ENCODE data around the gene SLC39A2.
"Not testable (repeated sequence)": the region's sequence is repeated elsewhere in the genome, so short reads cannot be mapped to it uniquely, and the experiment has no call there.

Gene SLC39A2

GRCh38 chr14:20997564-20997963 is 1.5 kb upstream of the SLC39A2 start:
- no peak for DNase-seq

GRCh38 chr14:20998139-20998538 is 954 bp upstream of the SLC39A2 start:
- peak; percentile 0 for DNase-seq

DNA sequence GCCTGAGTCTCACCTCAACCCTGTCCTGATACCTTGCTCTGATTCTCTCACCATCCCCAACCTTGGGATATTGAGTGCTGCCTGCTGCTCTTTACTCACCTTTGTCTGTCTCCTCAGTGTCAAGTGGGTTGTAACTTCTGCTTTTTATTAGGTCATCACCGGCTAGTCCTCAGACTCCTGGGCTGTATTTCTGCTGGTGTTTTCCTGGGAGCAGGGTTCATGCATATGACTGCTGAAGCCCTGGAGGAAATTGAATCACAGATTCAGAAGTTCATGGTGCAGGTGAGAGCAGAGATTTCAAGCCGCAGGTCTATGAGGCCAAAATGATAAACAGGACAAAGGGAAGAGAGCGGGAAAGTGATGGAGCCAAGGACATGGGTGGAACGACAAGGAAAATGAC is 498 bp downstream of the SLC39A2 start:
- no peak for DNase-seq

DNA sequence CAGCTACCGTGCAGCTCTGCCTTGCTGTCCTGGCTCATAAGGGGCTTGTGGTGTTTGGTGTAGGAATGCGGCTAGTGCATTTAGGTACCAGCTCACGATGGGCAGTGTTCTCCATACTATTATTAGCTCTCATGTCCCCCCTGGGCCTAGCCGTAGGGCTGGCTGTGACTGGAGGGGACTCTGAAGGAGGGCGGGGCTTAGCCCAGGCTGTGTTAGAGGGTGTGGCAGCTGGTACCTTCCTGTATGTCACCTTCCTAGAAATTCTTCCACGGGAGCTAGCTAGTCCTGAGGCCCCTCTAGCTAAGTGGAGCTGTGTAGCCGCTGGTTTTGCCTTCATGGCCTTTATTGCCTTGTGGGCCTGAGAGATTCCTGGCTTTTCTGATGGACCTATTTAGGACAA is 2.1 kb downstream of the SLC39A2 start:
- no peak for DNase-seq

GRCh38 chr14:21003788-21004346 is 4.8 kb downstream of the SLC39A2 start:
- no peak for DNase-seq

DNA sequence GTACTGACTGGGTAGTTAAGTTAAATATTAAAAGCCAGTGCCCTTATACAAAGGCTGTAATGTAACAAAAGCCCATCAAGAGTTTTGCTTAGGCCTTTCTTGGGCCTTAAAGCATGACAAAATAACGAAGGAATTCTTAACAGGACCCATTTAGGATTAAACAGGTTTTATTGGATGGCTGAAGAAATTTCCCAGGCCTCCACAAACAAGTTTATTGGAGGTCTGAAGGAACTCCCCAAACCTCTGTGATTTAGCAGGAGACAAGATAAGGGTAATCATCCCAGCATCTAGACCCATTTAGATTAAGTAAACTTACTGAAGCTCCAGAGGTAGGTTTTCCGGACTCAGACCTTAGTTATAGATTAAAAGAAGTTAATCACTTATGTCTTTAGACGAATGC is 10.6 kb downstream of the SLC39A2 start:
- not testable (repeated sequence) for DNase-seq

DNA sequence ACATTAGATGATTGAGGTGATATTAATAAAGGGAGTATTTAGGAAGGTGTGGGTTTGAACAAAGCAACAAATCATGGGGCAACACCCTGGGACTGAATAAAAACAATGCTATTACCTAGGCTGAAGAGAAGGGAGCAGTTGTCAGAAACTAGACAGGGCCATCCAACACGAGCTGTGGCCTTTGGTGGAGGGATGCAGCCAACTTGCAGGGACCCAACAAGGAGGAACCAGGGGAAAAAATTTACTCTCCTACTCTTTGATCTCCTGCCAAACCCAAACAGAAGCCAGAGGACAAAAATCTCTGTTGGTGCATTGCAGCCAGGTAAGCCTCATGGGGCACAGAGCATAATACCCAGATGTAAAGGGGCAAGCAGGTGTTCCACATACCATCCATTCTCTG is 12.0 kb downstream of the SLC39A2 start:
- DNase-seq = no peak

DNA sequence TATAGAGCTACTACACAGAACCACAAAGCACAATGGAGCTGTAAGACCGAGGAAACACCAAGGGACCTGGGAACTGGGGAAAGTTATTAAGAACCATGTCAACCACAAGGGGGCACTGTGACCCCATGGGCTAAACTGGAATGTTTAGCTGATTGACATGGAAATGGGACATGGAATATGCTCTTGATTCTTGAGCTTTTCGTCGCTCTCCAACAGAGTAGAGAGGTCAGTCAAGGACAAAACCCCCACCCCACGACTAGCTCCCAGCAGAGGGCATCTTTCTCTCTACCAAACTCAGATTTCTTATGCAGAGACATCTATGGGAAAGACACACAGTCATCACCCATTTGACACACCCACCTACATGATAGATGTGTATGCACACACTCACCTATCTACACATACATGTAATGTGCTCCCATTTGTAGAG is 15.7 kb downstream of the SLC39A2 start:
- DNase-seq = peak; percentile 79

DNA sequence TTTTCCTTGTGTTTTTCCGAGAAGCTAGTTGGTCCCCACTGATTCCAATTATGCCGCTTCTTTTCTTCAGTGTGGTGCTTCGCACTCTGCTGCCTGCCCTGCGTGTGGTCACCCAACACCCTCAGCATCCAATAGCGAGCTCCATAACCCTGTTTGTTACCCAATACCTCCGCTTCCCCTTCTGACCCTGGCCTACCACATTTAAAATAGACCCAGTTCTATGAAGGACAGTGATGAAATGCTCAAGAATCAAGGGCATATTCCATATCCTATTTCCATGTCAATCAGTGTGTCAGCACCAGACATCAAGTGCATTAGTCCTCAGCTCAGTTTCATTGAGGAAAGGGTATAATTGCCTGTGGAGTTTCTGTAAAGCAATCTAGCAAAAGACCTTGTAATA is 16.2 kb downstream of the SLC39A2 start:
- DNase-seq = no peak

DNA sequence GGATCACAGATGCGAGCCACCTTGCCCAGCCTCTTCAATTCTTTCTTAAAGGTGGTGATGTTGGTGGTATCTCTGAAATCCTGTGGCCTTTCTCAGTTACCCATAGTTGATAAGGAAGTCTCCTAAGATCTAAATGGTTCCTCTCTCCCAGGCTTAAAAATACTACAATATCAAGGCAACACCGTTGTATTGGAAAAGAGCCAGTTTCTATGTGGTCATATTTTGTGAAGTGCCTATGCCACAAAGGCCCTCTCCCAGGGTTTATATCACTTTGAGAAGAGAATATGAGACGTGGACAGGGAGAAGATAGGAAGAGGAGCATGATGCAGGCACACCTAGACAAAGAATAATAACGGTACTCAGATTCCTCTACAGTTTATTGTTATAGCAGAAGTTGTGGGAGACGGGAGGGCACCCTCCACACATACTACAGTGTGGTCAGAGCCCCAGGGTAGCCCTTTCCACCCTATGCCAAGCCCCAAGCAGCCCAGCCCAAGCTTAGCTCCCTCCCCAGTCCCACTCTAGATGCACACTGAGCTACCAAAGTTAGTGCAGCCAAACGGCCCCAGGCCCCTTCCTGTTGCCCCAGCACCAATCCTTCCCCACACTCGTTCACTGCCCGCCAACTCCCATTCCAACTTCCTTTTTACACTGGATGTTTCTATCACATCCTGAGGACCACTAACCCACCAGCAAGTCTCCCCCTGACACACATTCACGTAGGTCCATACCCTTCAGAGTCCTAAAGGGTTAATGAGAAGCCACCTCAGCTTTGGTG is 17.5 kb downstream of the SLC39A2 start:
- DNase-seq = no peak

DNA sequence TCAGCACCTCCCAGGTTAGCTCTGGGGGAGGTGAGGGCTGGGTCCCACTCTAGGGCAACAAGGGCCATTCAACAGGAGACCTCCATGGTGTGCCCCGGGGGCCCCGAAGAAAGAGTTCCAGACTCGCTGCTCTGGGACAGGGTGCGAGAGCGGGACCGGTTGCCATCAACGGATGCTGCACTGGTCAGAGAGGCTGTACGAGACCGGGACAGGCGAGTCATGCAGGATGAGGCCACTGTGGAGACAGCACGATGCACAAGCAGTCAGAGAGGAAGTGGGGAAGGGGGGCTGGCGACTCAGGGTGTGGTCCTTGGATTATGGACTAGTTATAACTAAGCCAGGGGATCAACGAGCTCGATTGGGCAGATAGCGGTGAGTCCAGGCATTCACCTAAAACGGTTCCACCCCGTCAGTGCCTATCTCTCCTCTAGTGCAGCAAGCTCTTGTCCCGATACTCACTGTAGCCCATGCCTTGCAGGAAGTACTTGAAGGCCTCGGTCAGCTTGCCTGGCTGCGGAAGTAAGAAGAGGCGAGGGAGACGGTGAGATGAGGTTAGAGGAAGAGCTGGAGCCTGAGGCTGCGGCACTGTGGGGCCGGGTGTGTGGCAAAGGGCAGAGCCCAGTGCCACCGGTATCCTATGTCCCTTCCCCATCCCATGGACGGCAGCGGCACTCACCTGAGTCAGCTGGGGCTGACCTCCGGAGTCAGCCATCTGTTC is 18.6 kb downstream of the SLC39A2 start:
- DNase-seq = no peak

DNA sequence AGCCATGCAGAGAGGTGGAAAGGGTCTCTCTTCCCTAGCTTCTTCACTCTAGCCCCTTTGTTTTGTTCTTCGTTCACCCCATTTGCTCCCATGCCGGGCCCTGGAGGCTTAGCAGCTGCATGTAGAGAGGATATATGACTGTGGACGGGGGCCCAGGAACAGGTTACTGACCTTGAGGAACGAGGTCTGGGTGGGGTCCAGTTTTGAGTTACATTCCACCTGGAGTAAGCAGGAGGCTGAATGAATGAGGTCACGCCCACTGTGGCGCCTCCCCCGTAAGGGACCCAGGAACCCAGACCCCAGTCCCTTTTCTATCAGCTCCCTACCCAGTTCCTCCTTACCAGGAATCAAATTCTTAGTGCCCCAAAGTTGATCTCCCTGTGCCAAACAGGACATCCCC is 19.2 kb downstream of the SLC39A2 start:
- no peak for DNase-seq

DNA sequence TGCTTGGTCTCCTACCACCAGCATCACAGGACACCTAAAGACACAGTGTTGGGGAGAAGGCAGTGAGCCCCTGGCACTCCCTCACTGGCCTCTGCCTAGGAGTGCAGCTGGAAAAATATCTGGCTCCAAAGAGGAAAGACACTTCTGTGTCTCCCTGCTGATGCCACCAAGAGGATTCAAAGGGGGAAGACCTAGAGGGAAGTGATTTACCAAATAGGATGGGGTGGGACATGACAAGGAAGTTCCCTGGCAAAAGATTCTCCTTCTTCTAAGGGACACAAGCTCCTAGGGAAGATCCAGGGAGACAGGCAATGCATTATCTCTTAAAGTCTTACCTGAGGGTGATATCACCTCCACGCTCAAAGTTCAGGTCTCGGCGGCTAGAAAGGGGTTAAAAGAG is 19.7 kb downstream of the SLC39A2 start:
- DNase-seq = no peak

GRCh38 chr14:21019366-21019765 is 20.3 kb downstream of the SLC39A2 start:
- DNase-seq = no peak

DNA sequence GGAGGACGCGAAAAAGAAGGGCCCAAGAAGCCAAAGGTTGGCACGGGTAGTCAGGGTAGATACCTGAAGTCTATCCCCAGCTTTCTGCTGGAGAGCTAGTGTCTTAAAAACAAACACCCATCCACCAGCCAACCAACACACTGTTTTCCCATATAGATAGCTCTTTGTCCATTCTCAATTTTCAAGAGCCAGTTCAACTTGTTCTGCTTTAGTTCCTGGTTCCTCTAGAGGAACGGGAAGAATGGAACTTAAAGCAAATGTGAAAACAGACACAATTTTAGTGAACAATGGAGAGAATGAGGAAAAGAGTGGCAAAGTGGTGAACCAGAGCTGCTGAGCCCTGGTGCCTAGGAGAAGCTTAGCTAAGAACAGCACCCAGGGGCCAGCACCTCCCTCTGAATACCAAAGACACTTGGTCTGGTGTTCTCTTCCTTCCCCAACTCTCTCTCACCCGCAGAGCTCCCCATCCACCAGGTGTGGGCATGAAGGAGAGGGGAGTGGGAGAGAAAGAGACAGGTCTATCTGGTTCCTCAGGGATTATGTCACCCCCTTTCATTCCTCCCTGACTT is 22.0 kb downstream of the SLC39A2 start:
- DNase-seq = no peak

DNA sequence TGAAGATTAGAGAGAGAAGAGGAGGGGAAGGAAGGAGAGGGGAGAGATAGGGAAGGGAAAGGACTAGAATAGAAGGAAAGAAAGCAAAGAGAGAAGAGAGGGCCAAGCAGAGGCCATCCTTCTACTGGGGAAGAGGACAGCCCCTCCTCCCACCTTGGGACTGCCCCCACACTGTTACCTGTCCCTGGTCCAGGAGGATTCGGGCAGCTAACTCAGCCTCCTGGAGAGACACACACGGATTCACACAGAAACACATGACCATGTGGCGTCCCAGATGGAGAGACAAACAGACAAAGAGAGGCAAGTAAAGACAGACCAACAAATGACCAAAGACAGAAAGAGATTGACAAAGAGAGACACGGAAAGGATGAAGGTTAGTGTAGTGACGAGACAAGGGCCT is 23.6 kb downstream of the SLC39A2 start:
- DNase-seq = no peak

DNA sequence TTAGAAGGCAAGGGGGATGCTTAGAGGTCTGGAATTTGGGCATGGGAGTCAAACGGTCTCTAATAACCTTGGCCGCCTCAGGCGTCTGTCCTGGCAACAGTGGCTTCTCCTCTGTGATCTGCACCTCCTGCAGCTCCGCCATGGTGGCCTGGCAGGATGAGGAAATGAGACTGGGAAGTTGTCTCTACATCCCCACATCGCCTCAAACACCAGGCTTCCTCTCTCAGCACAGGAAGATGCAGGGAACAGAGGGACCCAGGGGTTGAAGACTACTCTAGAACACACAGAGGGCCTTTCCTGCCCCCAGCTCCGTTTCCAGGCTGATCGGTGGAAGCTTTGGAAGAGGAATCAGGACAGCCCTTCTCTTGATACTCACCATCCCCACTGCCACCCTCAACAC is 24.1 kb downstream of the SLC39A2 start:
- no peak for DNase-seq

DNA sequence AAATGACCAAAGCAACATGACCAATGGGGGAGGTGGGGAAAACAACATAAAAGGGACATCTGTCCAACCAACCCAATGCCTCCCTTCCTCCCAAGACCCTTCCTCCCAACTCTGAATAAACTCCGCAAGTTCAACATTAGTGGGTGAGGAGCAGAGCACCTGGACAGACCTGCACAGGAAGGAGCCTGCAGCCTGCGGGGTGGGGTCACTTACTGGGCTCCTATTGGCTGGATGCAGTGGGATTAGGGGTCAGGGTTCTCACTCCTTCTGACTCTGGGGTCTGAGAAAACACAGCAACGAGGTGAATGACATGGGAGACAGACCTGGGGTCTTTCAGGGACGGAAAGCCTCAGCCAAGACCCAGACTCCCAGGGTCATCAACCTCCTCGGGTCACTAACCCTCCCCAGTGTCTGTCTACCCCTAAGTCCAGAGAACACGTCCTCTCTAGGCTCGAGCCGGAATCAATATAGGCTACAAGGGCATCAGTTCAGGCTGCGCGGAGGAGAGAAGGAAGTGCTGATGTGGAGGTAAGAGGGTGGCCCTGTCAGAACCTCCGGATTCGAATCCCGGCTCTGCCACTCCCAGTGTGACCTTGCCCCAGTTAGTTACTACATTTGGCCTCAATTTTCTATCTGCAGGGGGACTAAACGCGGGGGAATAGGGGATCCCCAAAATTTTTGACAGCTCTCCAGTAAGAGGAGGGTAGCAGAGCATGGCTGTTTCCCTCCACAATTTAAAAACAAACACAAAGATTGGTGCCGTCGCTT is 24.9 kb downstream of the SLC39A2 start:
- peak; percentile 0 for DNase-seq

DNA sequence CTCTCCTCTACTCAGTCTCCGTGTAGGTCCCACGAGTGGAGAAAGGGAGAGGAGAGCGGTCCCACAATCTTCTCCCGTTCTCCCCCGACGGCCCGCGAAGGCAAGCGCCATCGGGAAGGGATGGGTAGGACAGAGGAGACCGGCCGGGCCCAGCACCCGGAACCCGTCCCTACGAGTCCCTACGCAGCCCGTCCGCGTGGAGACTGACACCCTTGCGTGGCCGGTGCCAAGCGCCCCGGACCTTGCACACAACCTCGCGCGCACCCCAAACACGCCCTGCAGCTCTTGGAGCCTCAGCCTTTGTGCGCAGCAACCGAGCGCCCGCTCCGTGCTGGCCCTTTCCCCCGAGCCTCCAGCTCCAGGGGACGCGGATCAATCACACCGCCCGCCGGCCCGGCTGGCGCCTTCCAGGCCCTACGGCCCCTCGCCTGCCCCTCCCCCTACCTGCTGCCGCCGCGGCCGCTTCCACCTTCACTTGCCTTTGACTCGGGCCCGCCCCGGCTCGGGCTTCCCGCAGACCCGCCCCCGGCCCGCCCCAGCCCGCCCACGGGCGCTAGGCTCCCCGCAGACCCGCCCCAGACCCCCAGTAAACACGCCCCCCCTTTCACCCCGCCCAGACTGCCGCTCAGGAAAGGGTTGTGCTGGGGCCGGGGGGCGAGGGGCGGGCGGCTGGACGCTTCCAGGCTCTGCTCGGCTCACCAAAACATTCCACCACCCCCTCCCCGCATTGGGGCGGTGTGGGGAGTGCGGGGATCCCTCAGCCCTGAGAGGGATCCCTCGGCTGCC is 25.7 kb downstream of the SLC39A2 start, which contains the start of gene NDRG2:
Gene NDRG2, minus strand, starts transcription at position 477 of the 786 bp plus-strand sequence. CDS start 1,746 bp downstream, outside the sequence.
- DNase-seq = peak; percentile 59

DNA sequence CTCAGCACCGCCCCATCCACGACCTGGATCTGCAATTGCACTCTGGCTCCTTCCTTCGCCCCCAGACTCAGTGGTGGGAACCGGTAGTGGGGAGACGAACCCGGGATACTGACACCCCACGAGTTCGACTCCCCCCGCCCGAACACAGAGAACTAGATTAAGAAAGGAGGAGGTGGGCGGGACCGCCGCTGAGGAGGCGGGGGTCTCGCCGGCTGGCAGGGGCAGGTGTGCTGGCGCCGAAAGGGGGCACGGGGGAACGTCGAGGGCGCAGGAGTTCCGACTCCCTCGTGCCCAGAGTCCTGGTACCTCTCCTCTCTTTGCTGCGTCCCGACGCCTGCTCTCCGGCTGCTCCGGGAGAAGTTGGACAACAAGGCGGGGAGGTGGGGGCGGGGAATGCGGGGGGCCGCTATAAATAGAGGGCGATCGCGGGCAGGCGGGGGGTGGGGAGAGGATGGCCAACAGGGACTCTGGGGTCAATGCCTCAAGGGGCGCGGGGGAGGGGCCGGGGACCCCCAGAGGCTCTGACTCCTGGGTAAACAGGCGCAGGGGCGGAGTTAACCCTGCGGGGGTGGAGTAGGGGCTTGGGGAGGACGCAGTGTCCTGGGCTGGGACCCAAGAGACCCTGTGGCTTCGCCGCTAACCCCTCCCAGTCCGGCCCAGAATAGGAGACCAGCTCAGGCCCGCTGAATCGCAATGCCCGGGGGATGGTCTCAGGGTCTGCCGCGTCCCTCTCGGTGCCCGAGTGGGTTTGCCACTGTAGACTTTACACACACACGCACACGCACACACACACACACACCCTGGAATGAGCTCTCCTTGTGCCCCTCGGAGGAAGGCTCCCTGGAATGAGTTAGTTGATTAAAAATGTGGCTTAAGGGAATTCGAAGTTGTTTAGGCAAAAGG is 26.5 kb downstream of the SLC39A2 start:
- no peak for DNase-seq

Measured in DMS53 (cell line).